ENCODE measurements around the gene COL1A2. TPM values are rescaled to one million over a fixed set of nuclear protein-coding genes. Genes with fewer than 3 reads are reported as not detected.

COL1A2 gene
- total and polyA plus RNA-seq, 2 of the 4 experiments (the other 2 are of a cell fraction), result 1,211 to 4,454 TPM

DNA sequence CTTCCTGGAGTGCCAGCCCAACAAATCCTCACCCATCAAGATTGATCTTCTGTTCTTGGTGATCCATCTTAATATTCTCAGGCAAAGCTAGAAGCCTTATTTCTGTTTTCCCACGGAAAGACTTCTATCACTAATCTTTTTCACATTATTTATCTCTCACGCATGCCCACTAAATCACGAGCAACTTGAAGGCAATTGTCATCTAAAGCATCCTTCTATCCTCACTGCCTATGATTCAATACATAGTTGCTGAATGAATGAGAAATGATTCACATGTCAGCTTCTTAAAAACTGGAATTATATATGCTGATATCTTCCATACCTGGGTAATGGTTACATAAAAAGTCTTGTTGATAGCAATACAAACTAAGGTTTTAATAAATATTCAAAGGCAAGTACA, 12.6 kb upstream of the COL1A2 start (continued):
- TF ChIP-seq RAD21 (IDR thresholded peaks at IDR 0.05; ENCODE audit: low read length), result no peak

DNA sequence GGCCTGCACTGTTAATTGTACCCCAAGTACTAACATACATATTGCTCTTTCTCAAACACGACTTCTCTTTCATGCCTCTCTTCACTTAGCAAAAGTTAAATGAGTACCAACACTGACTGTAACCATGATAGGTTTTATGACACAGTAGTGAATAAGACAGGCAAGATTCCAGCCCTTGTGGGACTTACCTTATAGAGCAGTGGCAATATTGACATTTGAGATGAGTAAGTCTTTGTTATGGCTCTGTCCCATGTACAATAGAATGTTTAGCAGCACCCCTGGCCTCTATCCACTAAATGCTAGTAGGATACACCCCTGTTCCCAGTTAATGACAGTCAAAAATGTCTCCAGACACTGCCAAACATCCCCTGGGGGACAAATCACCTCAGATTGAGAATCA, 11.9 kb upstream of the COL1A2 start:
- H4K8ac ChIP-seq (ENCODE audit: low read depth in 2 of 2, low read length in 2 of 2), result peak overlapping the region in 1 of 2 experiments; percentile 49; a peak in 2 of 4 replicates
- H3K4me1 ChIP-seq (ENCODE audit: control insufficient read depth, insufficient read depth, low read length), result peaks cover 16% of the 10 kb centered on the region
- in situ Hi-C loops (cut with MboI; ENCODE audit: low sequenced_read_pairs) (no loop called here), dilution Hi-C loops (cut with HindIII; ENCODE audit: low sequenced_read_pairs, unreplicated experiment) (no loop called here), intact Hi-C loops (cut with micrococcal nuclease) (no loop called here)
- WGBS, 2 experiments (ENCODE audit: extremely low coverage in 2 of 2, insufficient read length in 1 of 2), result no CpG with 5 or more reads among the region's 1 CpG
- H3K79me1 ChIP-seq (ENCODE audit: low read depth in 1 of 2, low read length in 2 of 2), result peaks cover 5 to 11% of the 10 kb centered on the region in 2 experiments; a peak in 2 of 4 replicates
- POLR2A ChIA-PET (ENCODE audit: unreplicated experiment), result no interaction called here
- peak overlapping the region; percentile 85 for H2BK5ac ChIP-seq (ENCODE audit: low read depth, low read length, poor library complexity, severe bottlenecking)
- H3K18ac ChIP-seq (ENCODE audit: low read depth, low read length), result peak overlapping the region; percentile 84; the same call in 1 of the 2 replicates
- DNase-seq, result no peak
- no peaks in the 10 kb centered on the region for H3K27me3 ChIP-seq (ENCODE audit: control insufficient read depth, insufficient read depth, low read length)
- H3K14ac ChIP-seq (replicated peaks; ENCODE audit: low read depth, low read length), result peak overlapping the region; percentile 57
- no peaks in the 10 kb centered on the region for H4K20me1 ChIP-seq (ENCODE audit: insufficient read depth, low read length)
- peak overlapping the region; percentile 57 for H2BK20ac ChIP-seq (ENCODE audit: low read depth, low read length)
- H2BK120ac ChIP-seq (ENCODE audit: low read depth, low read length), result peak overlapping the region; percentile 54
- peak overlapping the region; percentile 44; the same call in 1 of the 2 replicates for H4K5ac ChIP-seq (ENCODE audit: low read depth, low read length)
- H3K9me1 ChIP-seq (ENCODE audit: insufficient read depth, low read length), result peaks cover 5% of the 10 kb centered on the region; the same call in 1 of the 2 replicates
- H3K9ac ChIP-seq (ENCODE audit: low read depth, low read length), result no peak overlapping the region
- H4K91ac ChIP-seq (ENCODE audit: insufficient read depth, low read depth, low read length), result peak overlapping the region; percentile 26; the same call in 1 of the 2 replicates
- H3K27ac ChIP-seq (ENCODE audit: insufficient read depth, low read length), result no peak overlapping the region
- no peak overlapping the region for H2AK9ac ChIP-seq (replicated peaks; ENCODE audit: low read depth, low read length, poor library complexity)
- H3K4me2 ChIP-seq (ENCODE audit: low read depth, low read length), result peak overlapping the region; percentile 46; the same call in 1 of the 2 replicates
- BruUV-seq (replicated peaks), result no TSS peak
- H2BK15ac ChIP-seq (ENCODE audit: low read depth, low read length), result peak overlapping the region; percentile 57; the same call in 2 of the 3 replicates
- H2AFZ ChIP-seq (replicated peaks; ENCODE audit: low read length, poor library complexity), result no peak overlapping the region
- H3K56ac ChIP-seq (ENCODE audit: extremely low read depth, insufficient read depth, low read length), result no peak overlapping the region
- peak overlapping the region; percentile 49; the same call in 1 of the 2 replicates for H3K4ac ChIP-seq (ENCODE audit: low read depth, low read length)
- no peak overlapping the region for H3K4me3 ChIP-seq (ENCODE audit: insufficient read depth, low read depth, low read length)
- peak; percentile 19; the same call in 1 of the 2 replicates for ATAC-seq (ENCODE audit: low read depth)
- no peaks in the 10 kb centered on the region for H3K36me3 ChIP-seq (ENCODE audit: control insufficient read depth, insufficient read depth, low read length)
- H3K23ac ChIP-seq (ENCODE audit: low read depth, low read length), result peak overlapping the region; percentile 35; the same call in 1 of the 2 replicates
- H3K9me3 ChIP-seq (ENCODE audit: control insufficient read depth, insufficient read depth, low read length), result no peaks in the 10 kb centered on the region
- H2AK5ac ChIP-seq (ENCODE audit: low read depth, low read length), result peak overlapping the region; percentile 66; the same call in 1 of the 2 replicates
- CTCF ChIA-PET, result no interaction called here
- TF ChIP-seq POLR2A (IDR thresholded peaks at IDR 0.05; ENCODE audit: low read depth, low read length), result no peak
- TF ChIP-seq, protein P1, sequence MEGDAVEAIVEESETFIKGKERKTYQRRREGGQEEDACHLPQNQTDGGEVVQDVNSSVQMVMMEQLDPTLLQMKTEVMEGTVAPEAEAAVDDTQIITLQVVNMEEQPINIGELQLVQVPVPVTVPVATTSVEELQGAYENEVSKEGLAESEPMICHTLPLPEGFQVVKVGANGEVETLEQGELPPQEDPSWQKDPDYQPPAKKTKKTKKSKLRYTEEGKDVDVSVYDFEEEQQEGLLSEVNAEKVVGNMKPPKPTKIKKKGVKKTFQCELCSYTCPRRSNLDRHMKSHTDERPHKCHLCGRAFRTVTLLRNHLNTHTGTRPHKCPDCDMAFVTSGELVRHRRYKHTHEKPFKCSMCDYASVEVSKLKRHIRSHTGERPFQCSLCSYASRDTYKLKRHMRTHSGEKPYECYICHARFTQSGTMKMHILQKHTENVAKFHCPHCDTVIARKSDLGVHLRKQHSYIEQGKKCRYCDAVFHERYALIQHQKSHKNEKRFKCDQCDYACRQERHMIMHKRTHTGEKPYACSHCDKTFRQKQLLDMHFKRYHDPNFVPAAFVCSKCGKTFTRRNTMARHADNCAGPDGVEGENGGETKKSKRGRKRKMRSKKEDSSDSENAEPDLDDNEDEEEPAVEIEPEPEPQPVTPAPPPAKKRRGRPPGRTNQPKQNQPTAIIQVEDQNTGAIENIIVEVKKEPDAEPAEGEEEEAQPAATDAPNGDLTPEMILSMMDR (conservative IDR thresholded peaks at IDR 0.05; ENCODE audit: low read depth, low read length), result no peak
- no peak for TF ChIP-seq NFE2L2 (IDR thresholded peaks at IDR 0.05; ENCODE audit: low read depth, low read length)
- no peak for TF ChIP-seq SMC3 (IDR thresholded peaks at IDR 0.05; ENCODE audit: low read depth, low read length)
- TF ChIP-seq CHD1 (IDR thresholded peaks at IDR 0.05; ENCODE audit: low read depth, low read length), result no peak
- TF ChIP-seq RAD21 (IDR thresholded peaks at IDR 0.05; ENCODE audit: low read length), result no peak
- no peak for TF ChIP-seq FOS (IDR thresholded peaks at IDR 0.05; ENCODE audit: low read depth, low read length)
- no peak for TF ChIP-seq RCOR1 (IDR thresholded peaks at IDR 0.05; ENCODE audit: insufficient replicate concordance, low read length)
- TF ChIP-seq RFX5 (IDR thresholded peaks at IDR 0.05; ENCODE audit: low read depth, low read length), result no peak
- TF ChIP-seq CEBPB (IDR thresholded peaks at IDR 0.05; ENCODE audit: low read depth, low read length), result no peak
- TF ChIP-seq, protein P2, sequence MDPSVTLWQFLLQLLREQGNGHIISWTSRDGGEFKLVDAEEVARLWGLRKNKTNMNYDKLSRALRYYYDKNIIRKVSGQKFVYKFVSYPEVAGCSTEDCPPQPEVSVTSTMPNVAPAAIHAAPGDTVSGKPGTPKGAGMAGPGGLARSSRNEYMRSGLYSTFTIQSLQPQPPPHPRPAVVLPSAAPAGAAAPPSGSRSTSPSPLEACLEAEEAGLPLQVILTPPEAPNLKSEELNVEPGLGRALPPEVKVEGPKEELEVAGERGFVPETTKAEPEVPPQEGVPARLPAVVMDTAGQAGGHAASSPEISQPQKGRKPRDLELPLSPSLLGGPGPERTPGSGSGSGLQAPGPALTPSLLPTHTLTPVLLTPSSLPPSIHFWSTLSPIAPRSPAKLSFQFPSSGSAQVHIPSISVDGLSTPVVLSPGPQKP (IDR thresholded peaks at IDR 0.05; ENCODE audit: borderline replicate concordance, low read depth, low read length), result no peak
- TF ChIP-seq BHLHE40 (IDR thresholded peaks at IDR 0.05; ENCODE audit: low read depth, low read length), result no peak
- no peak for TF ChIP-seq MAZ (IDR thresholded peaks at IDR 0.05; ENCODE audit: borderline replicate concordance, low read depth, low read length)
- TF ChIP-seq, protein P3, sequence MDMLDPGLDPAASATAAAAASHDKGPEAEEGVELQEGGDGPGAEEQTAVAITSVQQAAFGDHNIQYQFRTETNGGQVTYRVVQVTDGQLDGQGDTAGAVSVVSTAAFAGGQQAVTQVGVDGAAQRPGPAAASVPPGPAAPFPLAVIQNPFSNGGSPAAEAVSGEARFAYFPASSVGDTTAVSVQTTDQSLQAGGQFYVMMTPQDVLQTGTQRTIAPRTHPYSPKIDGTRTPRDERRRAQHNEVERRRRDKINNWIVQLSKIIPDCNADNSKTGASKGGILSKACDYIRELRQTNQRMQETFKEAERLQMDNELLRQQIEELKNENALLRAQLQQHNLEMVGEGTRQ (IDR thresholded peaks at IDR 0.05; ENCODE audit: low read depth, low read length), result no peak
